ENCODE results near the gene TPCN2. TPM values are rescaled to one million over a fixed set of nuclear protein-coding genes. Genes with fewer than 3 reads are reported as not detected.

TPCN2 gene
- polyA plus RNA-seq, 3 donors, result 29.3 to 52.8 (median 31.5) TPM

DNA sequence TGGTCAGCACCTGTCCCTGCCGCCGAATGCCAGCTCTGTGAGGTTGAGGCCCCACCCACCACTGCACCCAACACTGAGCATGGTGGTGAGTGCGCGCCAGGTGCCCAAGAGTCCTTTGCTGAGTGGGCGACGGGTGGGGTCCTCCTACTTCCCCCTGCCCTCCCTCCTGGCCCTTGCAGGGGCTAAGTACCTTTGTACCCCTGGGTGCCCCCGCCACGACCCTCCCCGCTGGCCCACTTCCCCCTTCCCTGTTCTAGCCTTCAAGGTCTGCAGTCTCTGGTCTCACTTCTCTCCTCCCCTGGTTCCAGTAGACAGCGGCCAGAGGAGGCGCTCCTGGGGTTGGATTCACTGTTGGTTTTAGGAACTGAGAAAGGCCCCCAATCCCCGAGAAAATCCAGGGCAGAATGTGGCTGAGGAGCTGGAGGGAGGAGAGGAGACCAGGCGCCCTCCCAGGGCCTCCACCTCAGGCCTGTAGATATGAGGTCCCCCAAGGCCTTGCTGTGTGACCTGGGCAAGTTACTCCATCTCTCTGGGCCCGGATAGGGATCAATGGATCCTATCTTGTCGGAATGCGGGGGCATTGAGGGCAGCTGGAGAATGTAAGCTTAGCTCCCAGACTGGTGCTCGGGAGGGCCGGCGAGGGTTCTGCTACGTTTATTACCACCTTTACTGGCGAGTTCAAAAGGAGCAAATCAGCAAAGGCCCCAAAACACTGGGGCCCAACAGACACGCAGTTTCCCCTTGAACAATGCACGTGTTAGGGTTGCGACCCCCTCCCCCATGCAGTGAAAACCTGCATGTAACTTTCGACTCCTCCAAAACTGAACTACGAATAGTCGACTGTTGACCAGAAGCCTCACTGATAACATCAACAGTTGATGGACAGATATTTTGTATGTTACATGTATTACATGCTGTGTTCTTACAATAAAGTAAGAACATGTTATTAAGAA, 75.1 kb downstream of the TPCN2 start:
- Histone ChIP-seq H3K9ac (ENCODE audit: insufficient read depth, low read length, poor library complexity, severe bottlenecking) (no peak overlapping the region), H3K27me3 (ENCODE audit: control insufficient read depth in 2 of 2, insufficient read depth in 2 of 2, low read length in 2 of 2) (no peaks in the 10 kb centered on the region), H3K27ac (ENCODE audit: low read depth in 1 of 2, low read length in 2 of 2) (no peak overlapping the region), H3K4me3 (replicated peaks in 1 of 3; ENCODE audit: low read depth in 2 of 3, low read length in 3 of 3) (no peak overlapping the region), H3K79me2 (ENCODE audit: insufficient read depth, low read length) (no peaks in the 10 kb centered on the region), H3K4me1 (ENCODE audit: control insufficient read depth in 1 of 2, insufficient read depth in 2 of 2, low read length in 2 of 2) (no peaks in the 10 kb centered on the region), H4K20me1 (ENCODE audit: insufficient read depth, low read length) (no peaks in the 10 kb centered on the region), H2AFZ (ENCODE audit: insufficient read depth, low read depth, low read length, poor library complexity, severe bottlenecking) (no peak overlapping the region), H3K36me3 (replicated peaks in 1 of 2; ENCODE audit: control insufficient read depth in 1 of 2, insufficient read depth in 2 of 2, low read length in 2 of 2) (no peaks in the 10 kb centered on the region), H3K9me3 (replicated peaks in 1 of 2; ENCODE audit: control insufficient read depth in 1 of 2, insufficient read depth in 1 of 2, low read length in 2 of 2) (peaks cover 0 to 4% of the 10 kb centered on the region in 2 donors), H3K4me2 (replicated peaks; ENCODE audit: extremely low read depth, low read length, poor library complexity, severe bottlenecking) (no peak overlapping the region)
- H3K27ac Mint-ChIP-seq, result no peak overlapping the region
- peaks cover 0 to 13% (median 0%) of the 10 kb centered on the region in 3 donors for H3K27me3 Mint-ChIP-seq (ENCODE audit: low read depth in 3 of 3)
- TF ChIP-seq, protein P1, sequence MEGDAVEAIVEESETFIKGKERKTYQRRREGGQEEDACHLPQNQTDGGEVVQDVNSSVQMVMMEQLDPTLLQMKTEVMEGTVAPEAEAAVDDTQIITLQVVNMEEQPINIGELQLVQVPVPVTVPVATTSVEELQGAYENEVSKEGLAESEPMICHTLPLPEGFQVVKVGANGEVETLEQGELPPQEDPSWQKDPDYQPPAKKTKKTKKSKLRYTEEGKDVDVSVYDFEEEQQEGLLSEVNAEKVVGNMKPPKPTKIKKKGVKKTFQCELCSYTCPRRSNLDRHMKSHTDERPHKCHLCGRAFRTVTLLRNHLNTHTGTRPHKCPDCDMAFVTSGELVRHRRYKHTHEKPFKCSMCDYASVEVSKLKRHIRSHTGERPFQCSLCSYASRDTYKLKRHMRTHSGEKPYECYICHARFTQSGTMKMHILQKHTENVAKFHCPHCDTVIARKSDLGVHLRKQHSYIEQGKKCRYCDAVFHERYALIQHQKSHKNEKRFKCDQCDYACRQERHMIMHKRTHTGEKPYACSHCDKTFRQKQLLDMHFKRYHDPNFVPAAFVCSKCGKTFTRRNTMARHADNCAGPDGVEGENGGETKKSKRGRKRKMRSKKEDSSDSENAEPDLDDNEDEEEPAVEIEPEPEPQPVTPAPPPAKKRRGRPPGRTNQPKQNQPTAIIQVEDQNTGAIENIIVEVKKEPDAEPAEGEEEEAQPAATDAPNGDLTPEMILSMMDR (IDR thresholded peaks at IDR 0.05), result no peak
- DNase-seq, result no peak
- H3K36me3 Mint-ChIP-seq, result no peaks in the 10 kb centered on the region
- intact Hi-C loops (cut with micrococcal nuclease), result no loop called here
- peaks cover 0 to 21% (median 8%) of the 10 kb centered on the region in 7 donors for H3K9me3 Mint-ChIP-seq
- no peak overlapping the region for H3K4me3 Mint-ChIP-seq
- WGBS (ENCODE audit: insufficient coverage), result 88% methylated on average over 16 of the region's 27 CpGs
- peaks cover 5% of the 10 kb centered on the region for H3K4me1 Mint-ChIP-seq

DNA sequence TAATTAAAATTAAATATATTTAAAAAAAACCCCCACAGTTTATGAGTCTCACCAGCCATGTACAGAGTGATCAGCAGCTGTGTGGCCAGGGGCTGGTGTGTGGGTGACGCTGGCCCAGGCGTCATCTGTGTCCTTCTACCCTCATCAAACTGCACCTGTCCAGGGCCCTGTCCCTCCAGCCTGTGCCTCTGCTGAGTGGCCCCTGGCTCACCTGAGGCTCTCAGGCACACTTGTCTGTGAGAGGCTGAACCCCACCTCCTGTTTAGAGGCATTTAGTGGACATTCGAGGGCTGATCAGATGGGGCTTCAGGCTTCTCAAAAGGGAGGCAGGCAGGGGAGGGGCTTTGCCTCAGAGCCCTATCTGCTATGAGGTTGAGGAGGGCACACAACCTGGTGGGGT, 77.1 kb downstream of the TPCN2 start:
- H3K27ac ChIP-seq (ENCODE audit: low read depth in 1 of 2, low read length in 2 of 2), result no peak overlapping the region
- H3K4me3 ChIP-seq (replicated peaks in 1 of 3; ENCODE audit: low read depth in 2 of 3, low read length in 3 of 3), result no peak overlapping the region
- Mint-ChIP-seq H3K4me3 (no peak overlapping the region), H3K36me3 (no peaks in the 10 kb centered on the region), H3K27me3 (ENCODE audit: low read depth in 3 of 3) (peaks cover 0 to 13% (median 2%) of the 10 kb centered on the region in 3 donors), H3K9me3 (peaks cover 2 to 17% (median 8%) of the 10 kb centered on the region in 7 donors), H3K27ac (no peak overlapping the region), H3K4me1 (peaks cover 6% of the 10 kb centered on the region)
- no peak overlapping the region for H3K9ac ChIP-seq (ENCODE audit: insufficient read depth, low read length, poor library complexity, severe bottlenecking)
- no peak overlapping the region for H3K4me2 ChIP-seq (replicated peaks; ENCODE audit: extremely low read depth, low read length, poor library complexity, severe bottlenecking)
- no peaks in the 10 kb centered on the region for H3K36me3 ChIP-seq (replicated peaks in 1 of 2; ENCODE audit: control insufficient read depth in 1 of 2, insufficient read depth in 2 of 2, low read length in 2 of 2)
- peaks cover 0 to 4% of the 10 kb centered on the region in 2 donors for H3K9me3 ChIP-seq (replicated peaks in 1 of 2; ENCODE audit: control insufficient read depth in 1 of 2, insufficient read depth in 1 of 2, low read length in 2 of 2)
- H3K79me2 ChIP-seq (ENCODE audit: insufficient read depth, low read length), result no peaks in the 10 kb centered on the region
- WGBS (ENCODE audit: insufficient coverage), result 100% methylated on average over 1 of the region's 3 CpGs
- TF ChIP-seq, protein P1 (IDR thresholded peaks at IDR 0.05), result no peak
- intact Hi-C loops (cut with micrococcal nuclease), result no loop called here
- no peak overlapping the region for H2AFZ ChIP-seq (ENCODE audit: insufficient read depth, low read depth, low read length, poor library complexity, severe bottlenecking)
- DNase-seq, result no peak
- no peaks in the 10 kb centered on the region for H3K27me3 ChIP-seq (ENCODE audit: control insufficient read depth in 2 of 2, insufficient read depth in 2 of 2, low read length in 2 of 2)
- no peaks in the 10 kb centered on the region for H4K20me1 ChIP-seq (ENCODE audit: insufficient read depth, low read length)
- H3K4me1 ChIP-seq (ENCODE audit: control insufficient read depth in 1 of 2, insufficient read depth in 2 of 2, low read length in 2 of 2), result no peaks in the 10 kb centered on the region
